Activated B cell treated with CpG ODN at 0.5 μM for 24 hours (primary cell): ENCODE measurements around the gene ERBB4. TPM values are rescaled to one million over a fixed set of nuclear protein-coding genes. Genes with fewer than 3 reads are reported as not detected.

Experiments used
- ATAC-seq: fragments of 200-7000 bp; cut with Tn5 transposase; one replicate; pipeline ENCODE4 v1.10.0; 2021; ENCODE audit warnings: low read depth, mild to moderate bottlenecking, moderate library complexity
- CTCF ChIA-PET: fragments of 350-600 bp; sonication (Branson Sonifier 250); formaldehyde crosslinking; loops from one replicate; lab custom pipeline; 2021; ENCODE audit warnings: antibody characterized with exemption; lab: Charles Lee
- POLR2A ChIA-PET: fragments of 350-600 bp; sonication (Branson Sonifier 250); formaldehyde crosslinking; loops from one replicate; lab custom pipeline; 2021; ENCODE audit warnings: antibody characterized with exemption; lab: Charles Lee
- DNase-seq: peaks from one replicate; pipeline ENCODE4 v3.0.0; 2022
- H3K27ac Mint-ChIP-seq: one replicate; pipeline ENCODE4 v1.8.0; 2020; ENCODE audit warnings: mixed read lengths
- H3K27me3 Mint-ChIP-seq: one replicate; pipeline ENCODE4 v1.8.0; 2021; ENCODE audit warnings: mixed read lengths
- H3K36me3 Mint-ChIP-seq: one replicate; pipeline ENCODE4 v1.8.0; 2021; ENCODE audit warnings: low read depth, mixed read lengths
- H3K4me1 Mint-ChIP-seq: one replicate; pipeline ENCODE4 v1.8.0; 2021; ENCODE audit warnings: mixed read lengths
- H3K4me3 Mint-ChIP-seq: one replicate; pipeline ENCODE4 v1.8.0; 2020; ENCODE audit warnings: mild to moderate bottlenecking, mixed read lengths
- H3K9me3 Mint-ChIP-seq: one replicate; pipeline ENCODE4 v1.8.0; 2020; ENCODE audit warnings: mixed read lengths
- CTCF ChIP-seq: fragments of 200-600 bp; IDR thresholded peaks from one replicate; pipeline ENCODE4 v1.8.0; 2022; ENCODE audit warnings: antibody characterized with exemption, mild to moderate bottlenecking
- intact Hi-C: fragments of 100-400 bp; cut with micrococcal nuclease; formaldehyde crosslinking; loops from one replicate; pipeline ENCODE4 v1.15.1; 2024
- total RNA-seq: library from RNA; stranded (reverse); gene quantifications from 2 replicates; pipeline ENCODE4 v1.2.3, GENCODE V29; 2022

ERBB4 gene
- total RNA-seq, 1 donor from 2014 or later, result not detected

DNA sequence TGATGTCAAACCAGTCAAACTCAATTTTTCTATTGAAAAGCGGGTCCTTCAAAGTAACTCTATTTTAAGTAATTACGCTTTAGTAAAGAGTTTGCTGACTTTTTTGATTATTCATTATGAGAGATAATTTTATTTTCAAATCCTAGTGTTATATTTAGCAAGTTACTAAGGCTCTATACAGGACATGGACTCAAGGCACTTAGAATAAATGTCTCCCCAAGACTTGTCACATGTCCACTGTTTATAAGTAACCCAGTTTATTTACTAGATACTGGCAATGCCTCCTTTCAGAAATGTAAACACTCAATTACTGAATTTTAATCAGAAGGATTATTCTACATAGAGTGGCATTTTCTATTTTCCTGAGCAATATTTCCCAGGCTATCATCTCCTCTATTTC lies 638.1 kb downstream of the ERBB4 start:
- no peaks in the 10 kb centered on the region for H3K4me1 Mint-ChIP-seq
- no peaks in the 10 kb centered on the region for H3K27me3 Mint-ChIP-seq
- intact Hi-C loops, result no loop called here
- POLR2A ChIA-PET, result no interaction called here
- peaks cover 6% of the 10 kb centered on the region for H3K9me3 Mint-ChIP-seq
- TF ChIP-seq CTCF, result no peak
- no peak for ATAC-seq
- no peak overlapping the region for H3K4me3 Mint-ChIP-seq
- CTCF ChIA-PET, result no interaction called here
- H3K27ac Mint-ChIP-seq, result no peak overlapping the region
- no peak for DNase-seq
- no peaks in the 10 kb centered on the region for H3K36me3 Mint-ChIP-seq

DNA sequence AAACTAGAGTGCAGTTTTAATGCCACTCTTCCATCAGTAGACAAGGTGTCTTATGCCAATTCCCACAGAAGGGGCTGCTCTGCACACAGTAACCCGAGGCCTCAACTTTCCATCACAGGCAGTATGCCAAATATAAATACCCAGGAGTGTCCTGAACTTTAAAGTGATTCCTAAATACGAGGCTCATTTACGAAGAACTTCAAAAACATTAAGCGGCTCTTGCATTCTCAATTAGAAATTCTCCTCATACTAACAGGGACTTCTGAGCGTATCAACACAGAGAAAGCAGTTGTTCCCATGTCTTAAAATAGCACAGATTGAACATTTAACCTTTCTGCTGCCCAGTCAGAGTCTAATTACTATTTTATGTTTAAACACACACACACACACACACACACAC lies 638.6 kb downstream of the ERBB4 start:
- H3K36me3 Mint-ChIP-seq, result no peaks in the 10 kb centered on the region

DNA sequence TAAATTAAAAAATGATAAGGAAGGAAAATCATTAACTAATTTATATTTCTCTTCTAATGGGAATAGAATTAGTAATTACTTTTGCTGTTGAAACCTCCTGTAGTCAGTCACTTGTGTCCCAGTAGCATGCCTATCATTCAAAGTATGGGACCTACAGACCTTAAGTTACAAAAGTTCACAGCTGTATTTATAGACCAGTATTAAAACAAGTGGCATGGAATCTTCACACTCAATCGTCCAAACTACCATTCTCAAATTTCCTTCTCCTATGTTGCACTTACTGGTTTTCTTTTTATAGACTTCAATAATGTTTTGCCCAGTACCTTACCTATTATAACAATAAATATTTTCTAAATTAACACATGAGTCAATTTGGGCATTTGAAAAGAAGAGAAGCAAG lies 639.9 kb downstream of the ERBB4 start:
- DNase-seq (no peak), ATAC-seq (no peak)
- H3K27me3 Mint-ChIP-seq, result no peaks in the 10 kb centered on the region
- no peaks in the 10 kb centered on the region for H3K36me3 Mint-ChIP-seq
- POLR2A ChIA-PET, result no interaction called here
- no peak overlapping the region for H3K27ac Mint-ChIP-seq
- CTCF ChIA-PET, result no interaction called here
- TF ChIP-seq CTCF, result no peak
- H3K4me1 Mint-ChIP-seq, result no peaks in the 10 kb centered on the region
- intact Hi-C loops, result no loop called here
- H3K4me3 Mint-ChIP-seq, result no peak overlapping the region
- peaks cover 7% of the 10 kb centered on the region for H3K9me3 Mint-ChIP-seq

More for the DNA sequence above, 638.6 kb downstream of the ERBB4 start:
- Mint-ChIP-seq H3K4me3 (no peak overlapping the region), H3K9me3 (peaks cover 7% of the 10 kb centered on the region), H3K4me1 (no peaks in the 10 kb centered on the region), H3K27ac (no peak overlapping the region), H3K27me3 (no peaks in the 10 kb centered on the region)
- CTCF ChIA-PET, result no interaction called here
- DNase-seq, result no peak
- POLR2A ChIA-PET, result no interaction called here
- intact Hi-C loops, result no loop called here
- TF ChIP-seq CTCF, result no peak
- no peak for ATAC-seq

GRCh38 chr2:211881449-211881848 lies 657.2 kb downstream of the ERBB4 start:
- intact Hi-C loops, result no loop called here
- ChIA-PET POLR2A (no interaction called here), CTCF (no interaction called here)
- Mint-ChIP-seq H3K9me3 (peaks cover 2% of the 10 kb centered on the region), H3K27me3 (no peaks in the 10 kb centered on the region), H3K36me3 (no peaks in the 10 kb centered on the region), H3K27ac (no peak overlapping the region), H3K4me3 (no peak overlapping the region), H3K4me1 (no peaks in the 10 kb centered on the region)
- DNase-seq, result no peak
- TF ChIP-seq CTCF, result no peak
- no peak for ATAC-seq

- Mint-ChIP-seq H3K4me1 (no peaks in the 10 kb centered on the region), H3K4me3 (no peak overlapping the region), H3K27ac (no peak overlapping the region), H3K27me3 (no peaks in the 10 kb centered on the region), H3K36me3 (no peaks in the 10 kb centered on the region), H3K9me3 (peaks cover 2% of the 10 kb centered on the region)
- ChIA-PET POLR2A (no interaction called here), CTCF (no interaction called here)
- ATAC-seq, result no peak
- no peak for DNase-seq
- TF ChIP-seq CTCF, result no peak
- intact Hi-C loops, result no loop called here
These were observed 659.3 kb downstream of the ERBB4 start for GRCh38 chr2:211879323-211879722.
